COLO668 (cell line): Measurements from ENCODE around the gene REV1.
A peak's percentile ranks its signal among the peaks of the same experiment; 100 is the strongest.
"Not testable (repeated sequence)": the region's sequence is repeated elsewhere in the genome, so short reads cannot be mapped to it uniquely, and the experiment has no call there.

Source experiments
- DNase-seq: peaks from one replicate; lab custom pipeline; 2025; ENCODE audit not compliant: unreplicated experiment; lab: John Stamatoyannopoulos, UW

The REV1 gene

DNA sequence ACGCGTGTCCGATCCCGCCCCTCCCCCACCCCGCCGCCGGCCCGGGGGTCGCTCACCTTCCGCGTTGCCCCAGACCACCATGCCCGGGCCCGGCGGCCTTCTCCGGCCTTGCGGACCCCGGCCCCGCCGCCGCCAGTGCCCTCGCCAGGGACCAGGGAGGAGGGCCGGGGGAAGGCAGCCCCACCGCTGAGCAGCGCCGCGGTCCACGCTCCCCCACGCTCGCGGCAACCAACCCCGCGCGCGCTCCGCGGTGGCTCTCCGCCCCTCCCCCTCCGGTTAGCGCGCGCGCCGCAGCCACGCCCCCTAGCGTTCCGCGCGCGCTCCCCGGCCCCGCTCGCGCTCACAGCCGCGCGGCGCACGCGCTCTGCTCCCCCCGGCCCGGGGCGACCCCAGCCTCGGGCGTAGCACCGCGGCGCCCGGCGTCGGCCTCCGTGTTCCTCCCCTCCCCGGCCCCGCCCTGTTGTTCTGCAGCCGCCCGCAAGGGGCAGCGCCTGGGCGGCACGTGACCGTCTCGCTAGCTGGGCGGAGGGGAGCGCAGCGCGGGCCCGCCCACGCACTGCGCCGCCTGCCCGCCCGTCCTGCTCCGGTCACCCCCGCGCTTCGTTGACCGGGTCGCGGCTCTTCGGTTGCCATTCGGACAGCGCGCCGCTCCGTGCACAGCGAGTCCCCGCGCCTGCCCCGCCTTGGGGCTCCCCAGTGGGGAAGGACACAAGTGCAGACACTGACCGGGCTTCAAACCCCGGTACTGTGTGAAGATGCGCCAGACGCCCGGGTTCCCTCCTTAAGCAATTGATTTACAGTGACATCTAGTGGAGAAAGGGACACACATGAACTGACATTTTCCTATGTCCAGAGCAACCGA lies at the start of gene REV1:
TSS of gene REV1 (minus strand) at position 257 of the 862 bp plus-strand sequence. CDS start 25,042 bp downstream, outside the sequence.
- peak; percentile 96 for DNase-seq

- no peak for DNase-seq
Measured at GRCh38 chr2:99537910-99538485, 48.2 kb upstream of the REV1 start.

DNA sequence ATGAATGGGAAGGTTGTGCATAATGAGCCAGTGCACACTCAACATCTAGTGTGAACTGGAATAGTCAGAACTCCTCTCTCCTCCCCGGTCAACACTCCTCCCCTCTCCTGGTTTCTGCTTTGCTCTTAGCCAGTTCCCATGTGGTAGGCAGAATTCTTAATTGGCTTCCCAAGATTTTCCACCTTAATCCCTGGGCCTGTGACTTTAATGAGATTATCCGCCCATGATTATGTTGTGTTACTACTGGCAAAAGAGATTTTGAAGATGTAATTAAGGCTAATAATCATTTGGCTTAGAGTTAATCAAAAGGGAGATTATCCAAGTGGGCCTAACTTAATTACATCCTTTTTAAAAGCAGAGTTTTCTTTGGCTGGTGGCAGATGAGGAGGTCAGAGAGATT lies 34.2 kb upstream of the REV1 start:
- DNase-seq: no peak

DNA sequence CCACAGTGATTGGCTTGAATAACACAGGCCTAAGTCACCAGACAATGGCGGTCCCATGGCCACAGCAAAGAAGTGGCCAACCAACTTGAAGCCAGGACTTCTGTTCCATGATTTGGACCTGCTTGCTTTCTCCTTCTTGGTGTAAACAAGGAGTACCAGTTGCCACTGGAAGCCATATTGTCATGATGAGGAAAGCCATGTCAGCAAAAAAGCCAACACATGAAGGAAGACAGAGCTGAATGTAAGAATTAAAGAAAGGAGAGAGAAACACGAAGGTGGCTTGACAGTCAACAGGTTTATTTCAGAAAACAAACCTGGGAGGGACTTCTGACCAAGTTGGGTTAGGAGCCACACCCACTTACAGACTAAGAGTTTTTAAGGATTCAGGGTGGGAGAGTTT lies 32.3 kb upstream of the REV1 start:
- no peak for DNase-seq

DNA sequence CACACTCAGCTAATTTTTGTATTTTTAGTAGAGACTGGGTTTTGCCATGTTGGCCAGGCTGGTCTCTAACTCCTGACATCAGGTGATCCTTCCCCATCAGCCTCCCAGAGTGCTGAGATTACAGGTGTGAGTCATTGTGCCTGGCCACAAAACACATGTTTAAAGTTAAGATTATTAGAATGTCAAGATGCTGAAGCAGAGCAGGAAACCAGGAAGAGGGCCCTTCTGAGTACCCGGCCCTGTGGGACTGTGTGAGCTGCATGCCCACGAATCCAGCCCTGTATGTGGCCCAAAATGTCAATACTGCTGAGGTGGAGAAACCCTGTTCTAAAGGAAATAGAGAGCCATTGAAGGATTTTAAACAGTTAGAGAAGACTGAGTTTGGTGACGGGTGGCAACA lies 31.0 kb upstream of the REV1 start:
- no peak for DNase-seq

DNA sequence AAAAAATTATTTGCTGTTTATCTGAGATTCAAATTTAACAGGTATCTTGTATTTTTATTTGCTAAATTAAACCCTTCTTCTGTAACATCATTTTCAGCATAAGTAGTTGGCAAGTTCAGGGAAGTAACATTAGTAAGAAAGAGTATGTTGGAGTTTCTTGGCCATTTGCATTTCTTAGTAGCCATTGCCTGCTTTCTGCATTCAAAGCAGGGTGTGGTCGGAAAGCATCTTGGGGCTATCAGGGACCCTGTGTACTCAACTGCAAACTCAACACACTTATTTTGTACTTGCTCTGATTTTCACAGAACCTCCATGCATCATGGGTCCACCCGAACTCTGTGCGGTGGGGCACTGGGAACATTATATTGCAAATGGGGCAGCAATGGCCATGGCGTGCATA lies 30.4 kb upstream of the REV1 start:
- DNase-seq: no peak

DNA sequence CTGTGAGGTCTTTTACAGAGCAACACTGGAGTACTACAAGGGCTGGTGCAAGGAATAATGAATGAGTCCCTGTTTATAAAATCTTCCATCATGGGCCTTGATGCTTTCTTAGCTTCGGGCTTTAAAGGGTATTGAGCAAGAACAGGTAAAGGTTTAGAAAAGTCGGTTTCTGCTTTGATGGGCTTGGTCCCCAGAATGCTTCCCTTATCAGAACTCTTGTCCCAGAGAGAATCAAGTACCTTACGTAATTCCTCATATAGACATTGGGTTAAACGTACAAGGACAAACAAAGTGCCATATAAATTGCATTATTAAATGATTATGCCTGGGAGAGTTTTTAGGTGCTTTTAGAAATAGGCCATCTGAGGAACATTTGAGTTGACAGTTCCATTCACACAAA lies 24.5 kb upstream of the REV1 start:
- DNase-seq: no peak

- no peak for DNase-seq
Measured at GRCh38 chr2:99512181-99512591, 22.4 kb upstream of the REV1 start.

DNA sequence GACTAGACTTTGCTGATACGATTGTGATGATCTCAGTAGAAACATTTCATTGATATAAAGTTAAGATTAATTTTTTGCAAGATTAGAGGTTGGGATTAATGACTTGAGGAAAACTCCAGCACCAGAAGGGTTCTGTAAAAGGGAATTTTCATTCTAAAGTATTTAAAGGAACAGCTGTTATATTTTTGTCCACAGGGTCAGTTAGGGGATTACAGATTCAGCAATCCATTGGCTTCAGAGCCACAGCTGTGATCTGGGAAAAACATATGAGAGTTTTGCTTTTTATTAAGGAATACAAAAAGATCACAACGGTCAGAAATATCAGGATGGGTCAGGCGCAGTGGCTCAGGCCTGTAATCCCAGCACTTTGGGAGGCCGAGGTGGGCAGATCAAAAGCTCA lies 19.6 kb upstream of the REV1 start:
- DNase-seq: no peak

GRCh38 chr2:99507937-99508818 lies 18.4 kb upstream of the REV1 start:
- DNase-seq: peak; percentile 54

DNA sequence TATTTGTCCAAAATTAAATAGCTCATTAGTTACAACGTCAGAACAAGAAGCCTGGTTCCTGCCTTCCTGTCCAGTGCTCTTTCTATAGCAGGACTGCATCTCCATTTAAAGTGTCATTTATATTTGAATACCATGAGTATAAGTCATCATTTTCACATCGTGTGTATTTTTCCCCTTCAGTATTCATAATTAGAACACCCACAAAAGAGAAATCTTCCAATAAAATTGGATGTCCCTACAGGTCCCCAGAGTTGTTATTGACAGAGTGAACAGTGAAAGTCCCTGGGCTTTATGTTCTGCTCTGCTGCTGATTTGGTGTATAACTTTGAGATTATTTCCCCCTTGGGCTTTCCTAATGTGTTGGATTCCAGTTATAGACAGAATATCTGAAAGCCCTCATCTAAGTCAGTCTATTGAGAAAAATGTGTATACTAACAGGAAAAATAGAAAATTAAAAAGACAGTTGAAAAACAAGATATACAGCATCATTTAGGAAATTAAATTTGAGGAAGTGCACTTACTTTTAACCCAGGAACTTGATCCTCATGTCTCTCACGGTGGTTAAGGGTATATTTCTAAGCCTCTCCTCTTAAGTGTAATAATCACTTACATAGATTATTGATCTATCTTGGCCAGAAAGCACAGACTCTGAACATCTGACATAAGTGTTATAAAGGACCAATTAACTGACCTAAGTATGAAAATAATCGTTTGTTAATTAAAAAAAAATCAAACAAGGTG lies 15.2 kb upstream of the REV1 start:
- no peak for DNase-seq

DNA sequence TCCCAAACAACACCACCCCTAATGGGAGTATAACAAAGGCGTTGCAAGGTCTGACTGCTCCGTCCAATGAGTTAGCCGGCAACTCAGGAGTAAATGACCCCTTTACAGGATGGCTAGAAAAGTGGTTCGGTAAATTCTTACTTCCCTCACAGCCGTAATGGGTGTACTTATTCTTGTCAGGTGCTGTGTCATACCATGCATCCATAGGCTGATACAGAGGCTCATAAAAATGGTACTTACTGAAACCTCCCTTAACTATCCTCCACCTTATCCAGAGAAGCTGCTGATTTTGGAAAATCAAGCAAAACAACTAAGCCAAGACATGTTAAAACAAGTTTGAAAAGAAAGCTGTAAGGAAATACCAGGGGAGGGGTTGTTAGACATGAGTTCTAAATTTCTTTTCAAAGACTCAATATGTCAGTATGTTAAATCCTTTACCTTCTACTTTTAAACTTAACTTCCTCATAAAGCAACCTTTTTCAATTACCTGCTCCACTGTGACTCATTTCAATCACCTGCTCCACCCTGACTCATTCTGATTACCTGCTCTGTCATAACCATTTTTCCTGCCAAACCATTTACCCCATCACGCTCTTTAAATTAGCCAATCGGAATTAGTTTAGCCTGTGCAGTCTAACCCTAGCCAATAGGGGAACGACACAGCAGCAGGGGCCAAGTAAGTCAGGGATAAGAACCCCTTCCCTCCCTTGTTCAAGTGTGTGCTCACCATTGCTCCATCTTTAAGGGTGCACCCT lies 14.0 kb upstream of the REV1 start:
- DNase-seq: not testable (repeated sequence)

GRCh38 chr2:99496021-99496420 lies 6.2 kb upstream of the REV1 start:
- no peak for DNase-seq

DNA sequence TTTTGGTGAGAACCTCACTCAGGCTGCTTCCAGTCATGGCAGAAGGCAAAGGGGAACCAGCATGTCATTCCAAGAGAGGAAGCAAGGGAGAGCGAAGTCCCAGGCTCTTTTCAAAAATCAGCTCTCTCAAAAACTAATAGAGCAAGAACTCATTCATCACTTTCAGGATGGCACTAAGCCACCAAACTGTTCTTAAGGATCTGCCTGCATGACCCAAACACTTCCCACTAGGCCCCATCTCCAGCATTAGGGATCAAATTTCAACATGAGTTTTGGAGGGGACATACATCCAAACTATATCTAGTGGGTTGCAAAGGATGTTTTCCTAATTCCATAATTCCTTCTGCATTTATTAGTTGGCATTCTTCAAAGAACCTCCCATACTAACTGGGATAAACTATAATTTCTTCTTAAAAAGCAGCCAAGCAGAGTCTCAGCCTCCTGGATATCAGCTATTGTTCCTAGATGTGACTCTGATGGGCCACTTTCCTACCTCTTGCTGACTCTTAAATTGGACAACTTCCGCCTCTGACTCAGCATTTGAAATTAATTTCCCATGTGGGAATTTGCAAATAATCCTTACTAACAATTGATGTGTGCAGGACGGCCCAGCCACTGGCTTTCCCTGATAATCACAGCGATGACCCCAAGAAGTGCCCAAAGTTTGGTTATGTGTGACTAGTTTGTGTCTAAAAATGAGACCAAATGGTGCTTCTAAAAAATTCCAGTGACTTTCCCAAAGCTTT lies 5.5 kb upstream of the REV1 start:
- DNase-seq: no peak

DNA sequence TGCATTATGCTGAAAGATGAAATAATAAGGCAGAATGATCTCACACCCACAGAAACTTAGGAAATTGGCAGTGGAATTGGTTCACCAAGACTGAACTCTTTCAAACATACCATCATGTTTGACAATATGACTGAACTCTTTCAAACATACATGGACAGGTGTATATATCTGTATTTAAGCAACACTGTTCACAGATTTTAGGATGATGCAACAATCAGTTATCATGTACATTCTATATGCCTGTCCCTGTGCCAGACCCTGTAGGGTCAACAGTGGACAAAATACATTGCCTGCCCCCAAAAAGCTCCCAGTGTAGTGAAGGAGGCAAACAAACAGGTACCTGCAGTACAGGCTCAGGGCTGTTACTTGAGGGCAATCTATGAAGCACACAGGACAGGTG lies 2.9 kb upstream of the REV1 start:
- no peak for DNase-seq

- DNase-seq: no peak
Measured at GRCh38 chr2:99490623-99491461, 1.0 kb upstream of the REV1 start.

- peak; percentile 77 for DNase-seq
Measured at GRCh38 chr2:99489063-99489760, 605 bp downstream of the REV1 start.

- DNase-seq: no peak
Measured at GRCh38 chr2:99488539-99489062, 1.2 kb downstream of the REV1 start.
